Measurements from ENCODE around the gene ESPN.
A peak's percentile ranks its signal among the peaks of the same experiment; 100 is the strongest.
"Not testable (repeated sequence)": the region's sequence is repeated elsewhere in the genome, so short reads cannot be mapped to it uniquely, and the experiment has no call there.

ESPN gene

DNA sequence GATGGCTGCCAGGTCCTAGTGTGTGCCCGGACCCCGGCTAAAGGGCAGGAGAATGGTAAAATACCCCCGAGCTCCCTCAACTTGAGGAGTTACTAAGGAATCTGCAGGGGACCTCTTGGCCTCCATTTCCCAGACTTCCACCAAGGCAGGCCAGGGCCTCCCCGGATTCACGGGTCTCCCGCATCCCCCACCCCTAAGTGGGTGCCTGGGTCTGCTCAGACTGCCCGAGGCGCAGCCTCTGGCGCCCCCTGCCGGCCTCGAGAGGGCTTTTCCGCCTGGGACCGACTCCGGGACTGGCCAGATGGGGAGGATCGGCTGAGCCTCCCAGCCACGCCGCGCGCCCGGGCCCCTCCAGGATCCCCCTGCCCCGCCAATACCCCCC, 65.2 kb downstream of the ESPN start:
- Histone ChIP-seq H3K36me3 (ENCODE audit: control insufficient read depth in 5 of 5, insufficient read depth in 5 of 5, low read length in 5 of 5) (peaks cover 0 to 3% (median 0%) of the 10 kb centered on the region in 5 donors), H3K27me3 (ENCODE audit: control insufficient read depth in 5 of 5, insufficient read depth in 4 of 5, low read length in 5 of 5) (peaks cover 0 to 13% (median 0%) of the 10 kb centered on the region in 5 donors), H3K27ac (ENCODE audit: low read depth, low read length) (peak overlapping the region; percentile 30), H3K9ac (ENCODE audit: low read length in 5 of 5) (peak overlapping the region in 4 of 5 donors; percentile 27 to 68 (median 46)), H3K9me3 (ENCODE audit: control insufficient read depth in 5 of 5, low read length in 5 of 5) (no peaks in the 10 kb centered on the region), H3K4me3 (ENCODE audit: low read depth in 1 of 5, low read length in 5 of 5) (peak overlapping the region; percentile 53 to 65 (median 59)), H3K4me1 (ENCODE audit: control insufficient read depth in 5 of 5, insufficient read depth in 5 of 5, low read length in 5 of 5) (peaks cover 0 to 87% (median 58%) of the 10 kb centered on the region in 5 donors)

DNA sequence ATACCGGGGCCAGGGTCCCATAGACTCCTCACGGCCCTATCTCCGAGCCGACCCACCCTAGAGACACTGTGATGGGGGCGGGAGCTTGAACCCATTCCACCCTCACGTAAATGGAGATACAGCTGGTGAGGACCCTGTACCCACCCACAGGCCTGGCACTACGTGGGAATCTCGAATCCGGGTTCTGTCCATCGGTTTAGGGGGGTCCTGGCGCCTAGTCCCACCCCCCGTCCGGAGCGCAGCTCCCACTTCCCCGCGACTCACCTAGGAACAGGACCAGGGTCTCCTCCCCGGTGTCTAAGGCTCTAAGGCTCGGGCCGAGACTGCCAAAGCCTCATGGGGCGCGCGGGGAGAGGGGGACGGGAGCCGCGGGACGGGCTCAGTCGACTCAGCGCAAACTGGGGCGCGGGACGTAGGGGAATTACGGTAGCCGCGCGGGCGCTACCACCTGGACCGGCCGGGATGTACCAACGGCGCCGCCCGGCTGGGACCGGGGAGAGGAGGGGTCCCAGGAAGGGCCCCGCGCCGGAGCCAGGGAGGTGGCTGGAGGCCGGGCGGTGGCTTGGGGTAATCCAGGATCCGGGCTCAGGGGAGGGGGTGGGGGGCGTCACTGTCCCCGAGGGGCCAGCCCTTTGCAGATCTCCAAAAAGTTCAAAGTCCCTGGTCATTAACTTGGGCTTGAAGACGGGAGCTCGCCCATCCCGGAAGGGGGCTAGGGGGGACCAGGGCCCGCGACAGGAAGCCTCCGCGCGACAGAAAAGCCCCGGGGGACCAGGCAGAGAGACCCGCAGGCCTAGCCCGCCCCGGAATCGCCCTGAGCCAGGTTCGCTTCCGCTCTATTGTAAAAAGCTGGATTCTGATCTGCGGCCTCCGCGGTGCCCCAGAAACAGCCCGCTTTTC, 65.9 kb downstream of the ESPN start:
- H3K27me3 ChIP-seq (ENCODE audit: control insufficient read depth in 5 of 5, insufficient read depth in 4 of 5, low read length in 5 of 5), result peaks cover 0 to 11% (median 0%) of the 10 kb centered on the region in 5 donors
- peak overlapping the region; percentile 53 to 65 (median 59) for H3K4me3 ChIP-seq (ENCODE audit: low read depth in 1 of 5, low read length in 5 of 5)
- H3K4me1 ChIP-seq (ENCODE audit: control insufficient read depth in 5 of 5, insufficient read depth in 5 of 5, low read length in 5 of 5), result peaks cover 0 to 88% (median 59%) of the 10 kb centered on the region in 5 donors
- peaks cover 0 to 3% (median 0%) of the 10 kb centered on the region in 5 donors for H3K36me3 ChIP-seq (ENCODE audit: control insufficient read depth in 5 of 5, insufficient read depth in 5 of 5, low read length in 5 of 5)
- peak overlapping the region; percentile 30 for H3K27ac ChIP-seq (ENCODE audit: low read depth, low read length)
- peak overlapping the region in 4 of 5 donors; percentile 27 to 68 (median 46) for H3K9ac ChIP-seq (ENCODE audit: low read length in 5 of 5)
- no peaks in the 10 kb centered on the region for H3K9me3 ChIP-seq (ENCODE audit: control insufficient read depth in 5 of 5, low read length in 5 of 5)

DNA sequence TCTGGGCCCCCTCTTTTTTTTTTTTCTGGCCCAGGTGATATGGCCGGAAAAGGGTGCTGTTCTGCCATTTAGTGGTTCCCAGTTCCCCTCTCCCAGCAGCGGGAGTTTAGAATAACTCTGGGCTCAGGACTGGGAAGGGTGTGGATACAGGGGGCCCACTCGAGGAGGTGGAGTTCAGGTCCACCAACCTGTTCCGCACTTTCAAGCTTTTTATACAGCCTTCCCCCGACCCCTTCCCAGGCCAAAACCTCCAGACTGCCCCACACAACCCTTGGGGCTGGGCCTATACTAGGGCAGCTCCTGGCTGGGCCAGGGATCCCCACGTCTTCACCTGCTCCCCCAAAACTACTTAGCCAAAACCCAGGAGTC, 66.5 kb downstream of the ESPN start:
- peaks cover 0 to 89% (median 61%) of the 10 kb centered on the region in 5 donors for H3K4me1 ChIP-seq (ENCODE audit: control insufficient read depth in 5 of 5, insufficient read depth in 5 of 5, low read length in 5 of 5)
- H3K4me3 ChIP-seq (ENCODE audit: low read depth in 1 of 5, low read length in 5 of 5), result peak overlapping the region in 4 of 5 donors; percentile 27 to 65 (median 44)
- H3K9me3 ChIP-seq (ENCODE audit: control insufficient read depth in 5 of 5, low read length in 5 of 5), result no peaks in the 10 kb centered on the region
- H3K27me3 ChIP-seq (ENCODE audit: control insufficient read depth in 5 of 5, insufficient read depth in 4 of 5, low read length in 5 of 5), result peaks cover 0 to 8% (median 0%) of the 10 kb centered on the region in 5 donors
- peak overlapping the region in 2 of 5 donors; percentile 13 to 18 for H3K9ac ChIP-seq (ENCODE audit: low read length in 5 of 5)
- H3K36me3 ChIP-seq (ENCODE audit: control insufficient read depth in 5 of 5, insufficient read depth in 5 of 5, low read length in 5 of 5), result peaks cover 0 to 3% (median 0%) of the 10 kb centered on the region in 5 donors
- peak overlapping the region; percentile 30 for H3K27ac ChIP-seq (ENCODE audit: low read depth, low read length)

DNA sequence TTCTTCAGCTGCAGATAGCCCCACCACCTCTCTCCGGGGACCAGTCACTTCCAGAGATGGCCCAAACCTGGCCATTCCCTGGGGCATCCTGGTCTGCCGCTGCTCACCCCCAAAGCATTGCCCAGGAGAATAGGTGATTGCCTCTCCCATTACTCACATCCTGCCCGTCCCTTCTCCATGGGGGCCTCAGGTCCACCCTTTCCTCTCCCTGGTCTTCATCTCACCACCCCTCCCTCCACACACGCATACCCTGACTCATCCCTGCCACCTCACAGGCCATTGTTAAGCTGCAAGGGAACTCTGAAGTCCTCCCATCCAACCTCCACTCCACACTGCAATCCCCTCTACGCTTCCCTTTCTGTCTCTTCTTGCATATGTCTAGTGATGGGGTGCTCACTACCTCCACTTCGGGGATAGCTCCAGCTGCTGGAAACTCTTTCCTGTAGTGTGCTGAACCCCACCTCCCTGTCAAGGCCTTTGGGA, 66.9 kb downstream of the ESPN start, which contains the start of gene PLEKHG5:
Gene PLEKHG5 (minus strand): TSS at position 188 of the 483 bp plus-strand sequence. CDS start 14,096 bp downstream, outside the sequence.
- Histone ChIP-seq H3K4me1 (ENCODE audit: control insufficient read depth in 5 of 5, insufficient read depth in 5 of 5, low read length in 5 of 5) (peaks cover 0 to 89% (median 61%) of the 10 kb centered on the region in 5 donors), H3K4me3 (ENCODE audit: low read depth in 1 of 5, low read length in 5 of 5) (peak within 1 kb of the TSS; percentile 27 to 65 (median 58)), H3K9ac (ENCODE audit: low read length in 5 of 5) (peak within 1 kb of the TSS in 4 of 5 donors; percentile 18 to 68 (median 46)), H3K27ac (ENCODE audit: low read depth, low read length) (peak within 1 kb of the TSS; percentile 60), H3K36me3 (ENCODE audit: control insufficient read depth in 5 of 5, insufficient read depth in 5 of 5, low read length in 5 of 5) (peaks cover 0 to 3% (median 0%) of the 10 kb centered on the region in 5 donors), H3K27me3 (ENCODE audit: control insufficient read depth in 5 of 5, insufficient read depth in 4 of 5, low read length in 5 of 5) (peaks cover 0 to 5% (median 0%) of the 10 kb centered on the region in 5 donors), H3K9me3 (ENCODE audit: control insufficient read depth in 5 of 5, low read length in 5 of 5) (no peaks in the 10 kb centered on the region)

DNA sequence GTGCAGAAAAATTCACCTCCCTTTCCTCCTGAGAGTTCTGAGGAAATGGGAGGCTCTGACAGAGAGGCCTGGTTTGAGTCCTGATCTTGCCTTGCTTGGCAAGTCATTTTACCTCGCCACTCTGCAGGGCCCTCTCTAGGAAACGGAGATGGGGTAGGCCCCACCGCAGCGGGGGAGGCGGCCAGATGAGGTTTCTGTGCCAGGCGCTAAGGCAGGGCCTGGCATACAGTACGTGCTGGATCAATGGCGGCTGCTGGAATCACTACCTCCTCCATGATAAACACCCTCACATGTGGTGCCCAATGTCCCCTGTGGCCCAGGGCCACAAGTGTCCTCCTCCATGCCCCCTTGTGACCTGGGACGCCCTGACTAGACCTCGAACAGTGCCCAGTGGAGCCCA, 67.4 kb downstream of the ESPN start:
- peak overlapping the region; percentile 60 for H3K27ac ChIP-seq (ENCODE audit: low read depth, low read length)
- peaks cover 0 to 5% (median 0%) of the 10 kb centered on the region in 5 donors for H3K27me3 ChIP-seq (ENCODE audit: control insufficient read depth in 5 of 5, insufficient read depth in 4 of 5, low read length in 5 of 5)
- peak overlapping the region in 1 of 5 donors; percentile 28 for H3K9ac ChIP-seq (ENCODE audit: low read length in 5 of 5)
- no peak overlapping the region for H3K4me3 ChIP-seq (ENCODE audit: low read depth in 1 of 5, low read length in 5 of 5)
- H3K4me1 ChIP-seq (ENCODE audit: control insufficient read depth in 5 of 5, insufficient read depth in 5 of 5, low read length in 5 of 5), result peaks cover 0 to 89% (median 61%) of the 10 kb centered on the region in 5 donors
- H3K9me3 ChIP-seq (ENCODE audit: control insufficient read depth in 5 of 5, low read length in 5 of 5), result no peaks in the 10 kb centered on the region
- H3K36me3 ChIP-seq (ENCODE audit: control insufficient read depth in 5 of 5, insufficient read depth in 5 of 5, low read length in 5 of 5), result peaks cover 0 to 3% (median 0%) of the 10 kb centered on the region in 5 donors

DNA sequence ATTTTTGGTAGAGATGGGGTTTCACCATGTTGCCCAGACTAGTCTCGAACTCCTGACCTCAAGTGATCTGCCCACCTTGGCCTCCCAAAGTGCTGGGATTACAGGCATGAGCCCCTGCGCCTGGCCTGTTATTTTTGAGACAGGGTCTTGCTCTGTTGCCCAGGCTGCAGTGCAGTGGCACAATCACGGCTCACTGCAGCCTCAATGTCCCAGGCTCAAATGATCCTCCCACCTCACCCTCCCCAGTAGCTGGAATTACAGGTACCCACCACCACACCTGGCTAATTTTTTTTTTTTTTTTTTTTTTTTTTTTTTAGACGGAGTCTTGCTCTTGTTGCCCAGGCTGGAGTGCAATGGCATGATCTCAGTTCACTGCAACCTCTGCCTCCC, 69.3 kb downstream of the ESPN start:
- not testable (repeated sequence) for H3K27me3 ChIP-seq (ENCODE audit: control insufficient read depth in 5 of 5, insufficient read depth in 4 of 5, low read length in 5 of 5); H3K36me3 ChIP-seq (ENCODE audit: control insufficient read depth in 5 of 5, insufficient read depth in 5 of 5, low read length in 5 of 5); H3K27ac ChIP-seq (ENCODE audit: low read depth, low read length); H3K4me3 ChIP-seq (ENCODE audit: low read depth in 1 of 5, low read length in 5 of 5); H3K9ac ChIP-seq (ENCODE audit: low read length in 5 of 5); H3K9me3 ChIP-seq (ENCODE audit: control insufficient read depth in 5 of 5, low read length in 5 of 5)
- peaks cover 1 to 87% (median 65%) of the 10 kb centered on the region in 5 donors for H3K4me1 ChIP-seq (ENCODE audit: control insufficient read depth in 5 of 5, insufficient read depth in 5 of 5, low read length in 5 of 5)

DNA sequence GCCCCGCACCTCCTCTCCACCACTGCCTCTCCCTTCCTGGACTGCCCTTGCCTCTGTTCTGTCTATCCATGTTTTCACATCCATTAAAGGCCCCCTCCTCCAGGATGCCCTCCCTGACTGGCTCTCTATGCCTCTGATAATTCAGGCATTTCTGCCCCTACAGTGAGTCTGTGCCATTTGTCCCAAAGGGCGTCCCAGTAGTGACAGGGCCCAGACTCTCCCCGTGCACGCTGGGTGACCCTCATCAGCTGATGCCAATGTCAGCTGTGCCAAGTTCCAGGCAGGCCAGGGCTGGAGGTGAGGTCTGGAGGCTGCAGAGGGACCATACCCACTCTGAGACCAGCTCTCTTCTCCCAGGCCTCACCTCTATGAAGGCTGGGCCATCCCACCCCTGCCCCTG, 70.1 kb downstream of the ESPN start:
- no peak overlapping the region for H3K27ac ChIP-seq (ENCODE audit: low read depth, low read length)
- H3K4me3 ChIP-seq (ENCODE audit: low read depth in 1 of 5, low read length in 5 of 5), result no peak overlapping the region
- peaks cover 0 to 8% (median 0%) of the 10 kb centered on the region in 5 donors for H3K27me3 ChIP-seq (ENCODE audit: control insufficient read depth in 5 of 5, insufficient read depth in 4 of 5, low read length in 5 of 5)
- H3K36me3 ChIP-seq (ENCODE audit: control insufficient read depth in 5 of 5, insufficient read depth in 5 of 5, low read length in 5 of 5), result no peaks in the 10 kb centered on the region
- no peak overlapping the region for H3K9ac ChIP-seq (ENCODE audit: low read length in 5 of 5)
- no peaks in the 10 kb centered on the region for H3K9me3 ChIP-seq (ENCODE audit: control insufficient read depth in 5 of 5, low read length in 5 of 5)
- peaks cover 5 to 87% (median 72%) of the 10 kb centered on the region in 5 donors for H3K4me1 ChIP-seq (ENCODE audit: control insufficient read depth in 5 of 5, insufficient read depth in 5 of 5, low read length in 5 of 5)

DNA sequence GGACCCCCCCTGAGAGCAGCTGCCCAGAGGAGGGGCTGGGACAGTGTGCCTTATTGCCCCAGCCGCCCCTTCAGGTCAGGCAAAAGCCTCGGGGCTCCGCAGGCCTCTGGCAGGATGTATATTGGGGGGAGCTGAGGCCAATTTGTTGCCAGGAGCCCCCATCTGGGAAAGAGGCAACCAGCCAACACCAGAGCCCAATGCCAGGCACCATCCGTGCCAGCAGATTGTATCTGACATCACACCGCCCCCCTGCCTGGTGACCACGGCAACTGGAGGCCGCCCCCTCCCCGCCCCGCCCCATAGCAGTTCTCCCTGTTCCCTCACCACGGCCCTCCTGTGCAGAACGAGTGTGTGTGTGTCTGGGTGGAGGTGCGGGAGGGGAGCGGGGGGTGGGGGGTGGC, 70.5 kb downstream of the ESPN start:
- H3K9ac ChIP-seq (ENCODE audit: low read length in 5 of 5), result no peak overlapping the region
- no peaks in the 10 kb centered on the region for H3K36me3 ChIP-seq (ENCODE audit: control insufficient read depth in 5 of 5, insufficient read depth in 5 of 5, low read length in 5 of 5)
- H3K4me1 ChIP-seq (ENCODE audit: control insufficient read depth in 5 of 5, insufficient read depth in 5 of 5, low read length in 5 of 5), result peaks cover 5 to 87% (median 71%) of the 10 kb centered on the region in 5 donors
- no peaks in the 10 kb centered on the region for H3K9me3 ChIP-seq (ENCODE audit: control insufficient read depth in 5 of 5, low read length in 5 of 5)
- no peak overlapping the region for H3K4me3 ChIP-seq (ENCODE audit: low read depth in 1 of 5, low read length in 5 of 5)
- no peak overlapping the region for H3K27ac ChIP-seq (ENCODE audit: low read depth, low read length)
- H3K27me3 ChIP-seq (ENCODE audit: control insufficient read depth in 5 of 5, insufficient read depth in 4 of 5, low read length in 5 of 5), result peaks cover 0 to 8% (median 0%) of the 10 kb centered on the region in 5 donors

DNA sequence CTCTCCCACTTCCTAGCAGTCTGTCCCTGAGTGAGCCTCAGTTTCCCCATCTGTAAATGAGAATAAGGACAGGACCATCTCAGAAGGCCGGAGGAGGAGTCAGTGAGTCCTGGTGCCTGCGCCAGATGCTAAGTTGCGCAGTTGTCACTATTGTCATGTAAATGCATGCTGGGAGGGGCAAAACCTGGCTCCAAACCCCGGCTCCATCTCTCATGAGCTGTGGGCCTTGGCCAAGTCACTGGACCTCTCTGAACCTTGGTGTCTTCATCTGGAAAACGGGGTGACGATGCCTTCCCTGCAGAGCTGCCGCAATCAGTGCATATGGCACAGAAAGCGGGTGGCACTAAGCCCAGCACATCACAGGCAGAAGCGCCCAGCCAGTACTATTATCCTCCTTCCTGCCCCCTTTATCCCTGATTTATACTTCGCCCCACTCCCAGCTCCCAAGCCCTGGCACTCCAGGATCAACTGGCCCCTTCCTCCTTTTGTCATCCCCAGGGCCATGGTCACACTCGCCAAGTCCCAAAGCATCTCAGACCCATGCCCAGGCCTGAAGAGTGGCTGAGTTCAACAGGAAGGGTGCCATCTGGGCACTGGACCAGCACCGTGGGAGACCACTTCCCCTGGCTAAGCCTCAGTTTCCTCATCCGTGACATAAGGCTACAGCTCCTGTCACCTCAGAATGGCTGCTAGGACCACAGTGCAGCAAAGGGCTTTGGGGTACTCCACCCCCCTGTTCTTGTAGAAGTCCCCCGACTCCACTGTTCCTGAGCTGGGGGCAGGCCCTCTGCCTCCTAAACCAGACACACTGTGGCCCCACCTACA, 71.2 kb downstream of the ESPN start:
- Histone ChIP-seq H3K9me3 (ENCODE audit: control insufficient read depth in 5 of 5, low read length in 5 of 5) (no peaks in the 10 kb centered on the region), H3K4me3 (ENCODE audit: low read depth in 1 of 5, low read length in 5 of 5) (peak overlapping the region; percentile 19 to 73 (median 55)), H3K27me3 (ENCODE audit: control insufficient read depth in 5 of 5, insufficient read depth in 4 of 5, low read length in 5 of 5) (peaks cover 0 to 8% (median 0%) of the 10 kb centered on the region in 5 donors), H3K4me1 (ENCODE audit: control insufficient read depth in 5 of 5, insufficient read depth in 5 of 5, low read length in 5 of 5) (peaks cover 5 to 87% (median 71%) of the 10 kb centered on the region in 5 donors), H3K9ac (ENCODE audit: low read length in 5 of 5) (peak overlapping the region in 2 of 5 donors; percentile 55 to 64), H3K36me3 (ENCODE audit: control insufficient read depth in 5 of 5, insufficient read depth in 5 of 5, low read length in 5 of 5) (no peaks in the 10 kb centered on the region), H3K27ac (ENCODE audit: low read depth, low read length) (no peak overlapping the region)

Measured in subcutaneous abdominal adipose tissue (tissue), 5 donors.